GM12891 (cell line): ENCODE measurements around the gene SLC25A22.

ENCODE experiments used
- DNase-seq: peaks from one replicate; pipeline ENCODE4 v3.0.0; 2011; ENCODE audit warnings: low spot score; ENCODE audit not compliant: insufficient read length
- FAIRE-seq: peaks from 2 replicates; lab custom pipeline; 2011; peaks lifted over from hg19 to GRCh38; lab: Jason Lieb, UNC
- PAX5 ChIP-seq: IDR thresholded peaks from 2 replicates; pipeline ENCODE4 v1.6.1; 2011; ENCODE audit warnings: low read length, moderate library complexity, mild to moderate bottlenecking; ENCODE audit not compliant: insufficient read depth, severe bottlenecking
- POLR2A ChIP-seq: IDR thresholded peaks from 2 replicates; pipeline ENCODE4 v1.6.1; 2011; ENCODE audit warnings: low read depth, low read length, control low read depth
- POLR2AphosphoS5 ChIP-seq: IDR thresholded peaks from 2 replicates; pipeline ENCODE4 v1.6.1; 2011; ENCODE audit warnings: low read depth, low read length, control low read depth
- POU2F2 ChIP-seq: IDR thresholded peaks from 2 replicates; pipeline ENCODE4 v1.6.1; 2011; ENCODE audit warnings: low read depth, mild to moderate bottlenecking, control low read depth, low read length, moderate library complexity
- SPI1 ChIP-seq: IDR thresholded peaks from 2 replicates; pipeline ENCODE4 v1.6.1; 2011; ENCODE audit warnings: low read depth, low read length, control low read depth
- TAF1 ChIP-seq: IDR thresholded peaks from 2 replicates; pipeline ENCODE4 v1.6.1; 2011; ENCODE audit warnings: low read depth, low read length, control low read depth

The SLC25A22 gene

GRCh38 chr11:803770-804598 is 5.9 kb upstream of the SLC25A22 start:
- DNase-seq = no peak
- FAIRE-seq = peak; percentile 55
- TF ChIP-seq POLR2A = no peak
- TF ChIP-seq POLR2AphosphoS5 = no peak
- TF ChIP-seq SPI1 = no peak
- no peak for TF ChIP-seq TAF1
- TF ChIP-seq POU2F2 = no peak
- no peak for TF ChIP-seq PAX5

DNA sequence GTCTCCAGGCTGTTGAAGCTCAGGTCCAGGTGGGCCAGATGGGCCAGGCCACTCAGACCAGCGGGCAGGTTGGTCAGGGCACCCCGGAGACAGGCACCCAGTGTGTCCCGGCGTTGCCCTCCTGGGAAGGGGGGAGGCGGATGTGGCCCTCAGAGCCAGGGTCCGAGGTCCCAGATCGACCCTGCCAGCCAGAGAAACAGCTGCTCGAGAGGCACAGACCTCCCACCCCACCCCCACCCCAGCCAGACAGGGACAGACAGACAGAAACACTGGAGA is 5.3 kb upstream of the SLC25A22 start:
- no peak for DNase-seq
- TF ChIP-seq POLR2A (no peak), TAF1 (no peak), SPI1 (no peak), POU2F2 (no peak), PAX5 (no peak), POLR2AphosphoS5 (no peak)
- FAIRE-seq = no peak

- no peak for DNase-seq
- TF ChIP-seq POU2F2 (no peak), POLR2AphosphoS5 (no peak), TAF1 (no peak), SPI1 (no peak), PAX5 (no peak), POLR2A (no peak)
- no peak for FAIRE-seq
Observed at GRCh38 chr11:802693-803466, 4.8 kb upstream of the SLC25A22 start.

GRCh38 chr11:802018-802617 is 4.0 kb upstream of the SLC25A22 start:
- FAIRE-seq (no peak), DNase-seq (no peak)
- no peak for TF ChIP-seq PAX5
- no peak for TF ChIP-seq POLR2A
- TF ChIP-seq SPI1 = no peak
- TF ChIP-seq POLR2AphosphoS5 = no peak
- no peak for TF ChIP-seq TAF1
- no peak for TF ChIP-seq POU2F2

DNA sequence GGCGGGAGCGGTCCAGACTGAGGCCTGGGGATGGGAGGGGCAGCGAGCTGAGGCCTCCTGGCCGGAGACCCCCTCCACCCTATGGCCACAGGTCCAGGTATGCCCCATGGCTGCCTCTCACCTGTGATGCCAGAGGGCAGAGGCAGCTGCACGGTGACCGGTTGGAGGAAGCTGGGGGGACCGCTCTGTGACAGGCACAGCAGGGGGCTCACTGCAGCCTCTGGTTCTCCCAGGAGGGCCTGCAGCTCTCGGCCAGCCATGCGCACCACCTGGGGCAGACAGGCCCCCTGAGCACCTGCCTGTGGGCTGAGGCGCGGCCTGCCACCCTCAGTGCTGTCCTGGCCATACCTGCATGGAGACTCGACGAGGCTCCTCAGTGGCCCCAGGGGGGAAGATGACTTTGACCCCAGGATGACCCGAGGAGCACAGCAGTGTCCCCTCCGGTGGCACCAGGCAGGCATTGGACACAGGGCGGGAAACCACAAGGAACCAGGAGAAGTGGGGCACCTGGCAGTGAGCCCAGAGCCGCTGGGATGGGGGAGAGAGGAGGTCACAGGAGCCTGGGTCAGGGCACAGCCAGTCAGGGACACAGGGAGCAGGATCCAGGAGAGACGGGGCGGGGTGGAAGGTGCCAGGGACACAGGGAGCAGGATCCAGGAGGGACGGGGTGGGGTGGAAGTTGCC is 3.2 kb upstream of the SLC25A22 start:
- DNase-seq (no peak), FAIRE-seq (no peak)
- TF ChIP-seq TAF1 = no peak
- TF ChIP-seq PAX5 = no peak
- TF ChIP-seq POLR2AphosphoS5 = no peak
- TF ChIP-seq POLR2A = no peak
- no peak for TF ChIP-seq SPI1
- TF ChIP-seq POU2F2 = no peak

- no peak for TF ChIP-seq POLR2A
- no peak for FAIRE-seq
Observed at GRCh38 chr11:800473-800872, 2.4 kb upstream of the SLC25A22 start.

DNA sequence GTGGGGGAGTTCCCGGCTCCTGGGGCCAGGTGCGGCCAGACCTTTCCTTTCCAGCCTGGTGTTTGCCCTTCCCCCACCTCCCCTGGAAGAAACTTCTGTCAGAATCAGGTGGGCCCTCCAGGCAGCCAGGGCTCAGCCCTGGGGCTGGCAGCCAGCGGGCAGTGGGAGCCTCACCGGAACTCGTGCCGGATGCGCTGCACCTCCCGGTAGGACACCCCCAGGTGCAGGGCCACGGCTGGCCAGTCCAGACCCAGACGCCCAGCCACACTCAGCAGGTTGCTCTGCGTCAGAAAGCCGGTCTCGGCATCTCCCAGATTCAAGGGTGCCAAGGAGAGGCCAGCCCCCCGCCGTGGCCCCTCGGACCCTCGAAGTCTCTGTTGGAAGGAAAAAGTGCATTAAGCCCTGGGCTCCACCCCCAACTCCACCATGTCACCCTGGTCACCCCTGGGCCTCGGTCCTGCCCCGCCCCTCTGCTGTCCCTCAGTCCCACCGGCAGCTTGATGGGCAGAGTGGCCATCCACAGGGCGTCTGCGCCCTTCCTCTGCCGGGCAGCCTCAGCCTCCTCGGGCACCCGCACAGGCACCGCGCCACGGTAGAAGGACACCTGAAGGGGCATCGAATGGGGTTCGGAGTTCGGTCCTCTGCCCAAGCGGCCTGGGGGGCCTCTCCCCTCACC is 1.7 kb upstream of the SLC25A22 start:
- TF ChIP-seq TAF1 (no peak), SPI1 (no peak), POLR2AphosphoS5 (no peak), POLR2A (no peak), PAX5 (no peak), POU2F2 (no peak)
- no peak for FAIRE-seq

More at GRCh38 chr11:800473-800872, 2.4 kb upstream of the SLC25A22 start:
- no peak for DNase-seq

DNA sequence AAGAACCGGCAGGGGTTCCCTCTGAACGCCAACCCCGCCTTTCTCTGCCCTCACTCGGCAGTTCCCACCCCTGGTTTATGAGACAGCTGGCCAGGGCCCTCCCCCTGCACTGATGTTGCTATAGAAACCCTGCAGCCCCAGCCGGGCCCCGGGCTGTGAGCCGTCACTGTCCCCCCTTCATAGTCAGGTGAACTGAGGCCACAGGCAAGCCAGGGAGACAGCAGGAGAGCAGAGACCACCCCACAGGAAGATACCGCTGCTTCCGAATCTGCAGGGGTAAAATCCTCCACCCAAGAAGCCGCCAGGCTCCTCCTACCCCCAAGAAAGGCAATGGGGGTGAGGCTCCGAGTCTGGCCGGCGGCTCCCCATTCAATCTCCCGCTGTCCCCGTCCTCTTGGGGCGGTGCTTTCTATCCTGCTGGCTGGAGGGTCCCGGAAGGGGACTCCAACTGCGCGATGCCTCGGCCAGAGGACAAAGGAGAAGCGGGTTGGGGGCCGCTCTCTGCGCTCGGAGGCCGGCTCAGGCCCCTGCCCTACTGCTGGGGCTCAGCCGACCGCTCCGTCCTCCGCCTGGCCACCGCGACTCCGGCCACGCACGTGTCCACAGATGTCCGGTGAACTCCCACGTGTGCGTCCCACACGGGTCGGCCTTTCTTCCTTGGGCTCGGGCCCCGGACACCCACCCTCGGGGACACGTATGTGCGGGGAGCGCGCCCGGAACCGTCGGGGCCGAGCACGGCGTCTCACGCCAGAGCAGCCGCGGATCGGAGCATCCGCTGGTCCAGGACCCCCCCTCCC is 587 bp downstream of the SLC25A22 start:
- FAIRE-seq = peak; percentile 91
- DNase-seq = peak; percentile 87
- TF ChIP-seq TAF1 (0 out of 2 replicates have a peak, but pooled peaks have one; percentile 3), POLR2A (no peak; the same call in 1 of the 2 replicates), PAX5 (no peak), POLR2AphosphoS5 (no peak; the same call in none of the 2 replicates), SPI1 (peak; percentile 31; the same call in 1 of the 2 replicates), POU2F2 (no peak)

More for the DNA sequence above, 1.7 kb upstream of the SLC25A22 start:
- no peak for DNase-seq
